ENCODE results near the gene NLE1. TPM values are rescaled to one million over a fixed set of nuclear protein-coding genes. Genes with fewer than 3 reads are reported as not detected.

The NLE1 gene
- polyA plus RNA-seq, 1 of the 3 experiments (the other 2 are of a cell fraction) = 22.1 TPM

DNA sequence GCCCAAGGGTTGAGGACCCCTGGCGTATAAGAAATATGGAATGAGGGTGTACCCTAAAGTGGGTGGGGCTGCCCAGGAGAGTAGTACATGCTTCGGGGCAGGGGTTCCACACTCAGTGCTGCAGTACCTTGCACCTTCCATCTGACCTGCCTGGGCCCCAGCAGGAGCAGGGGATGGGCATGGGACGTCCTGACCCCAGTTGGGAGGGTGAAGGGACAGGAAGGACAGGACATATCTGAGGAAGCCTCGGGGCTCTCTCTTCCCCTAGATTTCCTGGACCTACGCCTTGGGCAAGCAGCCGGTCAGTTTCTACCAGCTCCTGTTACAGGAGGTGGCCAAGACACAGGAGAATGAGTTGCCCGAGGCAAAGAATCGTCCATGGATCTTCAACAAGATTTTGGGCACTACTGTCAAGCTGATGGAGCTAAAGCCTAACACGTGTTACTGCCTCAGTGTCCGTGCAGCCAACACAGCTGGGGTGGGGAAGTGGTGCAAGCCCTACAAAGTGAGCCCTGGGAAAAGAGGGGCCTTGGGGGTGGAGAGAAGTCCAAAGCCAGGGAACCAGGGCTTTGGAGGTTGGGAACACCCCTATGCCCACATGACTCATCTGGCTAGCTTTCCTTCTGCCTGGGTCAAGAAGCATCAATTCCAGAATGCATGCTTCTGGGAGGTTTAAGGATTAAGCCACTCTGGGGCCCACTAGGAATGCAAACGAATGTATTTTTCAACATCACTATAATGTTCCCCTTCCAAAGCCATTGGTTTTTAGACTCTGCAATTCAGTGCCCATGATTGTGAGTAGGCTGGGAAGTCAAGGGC is 12.7 kb downstream of the NLE1 start:
- H3K9ac ChIP-seq = no peak overlapping the region
- no peak overlapping the region for H3K27ac ChIP-seq (ENCODE audit: low read depth in 2 of 2, low read length in 1 of 2)
- no peaks in the 10 kb centered on the region for H3K9me2 ChIP-seq
- no peaks in the 10 kb centered on the region for H4K20me1 ChIP-seq (ENCODE audit: insufficient read depth)
- TF ChIP-seq, protein P1, sequence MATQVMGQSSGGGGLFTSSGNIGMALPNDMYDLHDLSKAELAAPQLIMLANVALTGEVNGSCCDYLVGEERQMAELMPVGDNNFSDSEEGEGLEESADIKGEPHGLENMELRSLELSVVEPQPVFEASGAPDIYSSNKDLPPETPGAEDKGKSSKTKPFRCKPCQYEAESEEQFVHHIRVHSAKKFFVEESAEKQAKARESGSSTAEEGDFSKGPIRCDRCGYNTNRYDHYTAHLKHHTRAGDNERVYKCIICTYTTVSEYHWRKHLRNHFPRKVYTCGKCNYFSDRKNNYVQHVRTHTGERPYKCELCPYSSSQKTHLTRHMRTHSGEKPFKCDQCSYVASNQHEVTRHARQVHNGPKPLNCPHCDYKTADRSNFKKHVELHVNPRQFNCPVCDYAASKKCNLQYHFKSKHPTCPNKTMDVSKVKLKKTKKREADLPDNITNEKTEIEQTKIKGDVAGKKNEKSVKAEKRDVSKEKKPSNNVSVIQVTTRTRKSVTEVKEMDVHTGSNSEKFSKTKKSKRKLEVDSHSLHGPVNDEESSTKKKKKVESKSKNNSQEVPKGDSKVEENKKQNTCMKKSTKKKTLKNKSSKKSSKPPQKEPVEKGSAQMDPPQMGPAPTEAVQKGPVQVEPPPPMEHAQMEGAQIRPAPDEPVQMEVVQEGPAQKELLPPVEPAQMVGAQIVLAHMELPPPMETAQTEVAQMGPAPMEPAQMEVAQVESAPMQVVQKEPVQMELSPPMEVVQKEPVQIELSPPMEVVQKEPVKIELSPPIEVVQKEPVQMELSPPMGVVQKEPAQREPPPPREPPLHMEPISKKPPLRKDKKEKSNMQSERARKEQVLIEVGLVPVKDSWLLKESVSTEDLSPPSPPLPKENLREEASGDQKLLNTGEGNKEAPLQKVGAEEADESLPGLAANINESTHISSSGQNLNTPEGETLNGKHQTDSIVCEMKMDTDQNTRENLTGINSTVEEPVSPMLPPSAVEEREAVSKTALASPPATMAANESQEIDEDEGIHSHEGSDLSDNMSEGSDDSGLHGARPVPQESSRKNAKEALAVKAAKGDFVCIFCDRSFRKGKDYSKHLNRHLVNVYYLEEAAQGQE (IDR thresholded peaks at IDR 0.05; ENCODE audit: low read depth, low read length) = no peak
- TF ChIP-seq, protein P2, sequence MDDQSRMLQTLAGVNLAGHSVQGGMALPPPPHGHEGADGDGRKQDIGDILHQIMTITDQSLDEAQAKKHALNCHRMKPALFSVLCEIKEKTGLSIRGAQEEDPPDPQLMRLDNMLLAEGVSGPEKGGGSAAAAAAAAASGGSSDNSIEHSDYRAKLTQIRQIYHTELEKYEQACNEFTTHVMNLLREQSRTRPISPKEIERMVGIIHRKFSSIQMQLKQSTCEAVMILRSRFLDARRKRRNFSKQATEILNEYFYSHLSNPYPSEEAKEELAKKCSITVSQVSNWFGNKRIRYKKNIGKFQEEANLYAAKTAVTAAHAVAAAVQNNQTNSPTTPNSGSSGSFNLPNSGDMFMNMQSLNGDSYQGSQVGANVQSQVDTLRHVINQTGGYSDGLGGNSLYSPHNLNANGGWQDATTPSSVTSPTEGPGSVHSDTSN (IDR thresholded peaks at IDR 0.05) = no peak
- TF ChIP-seq SMC3 (IDR thresholded peaks at IDR 0.05; ENCODE audit: low read depth, low read length) (no peak), YY1 (IDR thresholded peaks at IDR 0.05; ENCODE audit: low read depth) (no peak), TAF1 (IDR thresholded peaks at IDR 0.05; ENCODE audit: borderline replicate concordance, low read depth, low read length) (no peak), GABPA (IDR thresholded peaks at IDR 0.05; ENCODE audit: low read depth) (no peak), EZH2phosphoT487 (IDR thresholded peaks at IDR 0.05; ENCODE audit: borderline replicate concordance, low read depth) (no peak)
- TF ChIP-seq, protein P3, sequence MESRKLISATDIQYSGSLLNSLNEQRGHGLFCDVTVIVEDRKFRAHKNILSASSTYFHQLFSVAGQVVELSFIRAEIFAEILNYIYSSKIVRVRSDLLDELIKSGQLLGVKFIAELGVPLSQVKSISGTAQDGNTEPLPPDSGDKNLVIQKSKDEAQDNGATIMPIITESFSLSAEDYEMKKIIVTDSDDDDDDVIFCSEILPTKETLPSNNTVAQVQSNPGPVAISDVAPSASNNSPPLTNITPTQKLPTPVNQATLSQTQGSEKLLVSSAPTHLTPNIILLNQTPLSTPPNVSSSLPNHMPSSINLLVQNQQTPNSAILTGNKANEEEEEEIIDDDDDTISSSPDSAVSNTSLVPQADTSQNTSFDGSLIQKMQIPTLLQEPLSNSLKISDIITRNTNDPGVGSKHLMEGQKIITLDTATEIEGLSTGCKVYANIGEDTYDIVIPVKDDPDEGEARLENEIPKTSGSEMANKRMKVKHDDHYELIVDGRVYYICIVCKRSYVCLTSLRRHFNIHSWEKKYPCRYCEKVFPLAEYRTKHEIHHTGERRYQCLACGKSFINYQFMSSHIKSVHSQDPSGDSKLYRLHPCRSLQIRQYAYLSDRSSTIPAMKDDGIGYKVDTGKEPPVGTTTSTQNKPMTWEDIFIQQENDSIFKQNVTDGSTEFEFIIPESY (IDR thresholded peaks at IDR 0.05; ENCODE audit: borderline replicate concordance, low read depth) = no peak
- TF ChIP-seq, protein P4, sequence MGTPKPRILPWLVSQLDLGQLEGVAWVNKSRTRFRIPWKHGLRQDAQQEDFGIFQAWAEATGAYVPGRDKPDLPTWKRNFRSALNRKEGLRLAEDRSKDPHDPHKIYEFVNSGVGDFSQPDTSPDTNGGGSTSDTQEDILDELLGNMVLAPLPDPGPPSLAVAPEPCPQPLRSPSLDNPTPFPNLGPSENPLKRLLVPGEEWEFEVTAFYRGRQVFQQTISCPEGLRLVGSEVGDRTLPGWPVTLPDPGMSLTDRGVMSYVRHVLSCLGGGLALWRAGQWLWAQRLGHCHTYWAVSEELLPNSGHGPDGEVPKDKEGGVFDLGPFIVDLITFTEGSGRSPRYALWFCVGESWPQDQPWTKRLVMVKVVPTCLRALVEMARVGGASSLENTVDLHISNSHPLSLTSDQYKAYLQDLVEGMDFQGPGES (IDR thresholded peaks at IDR 0.05; ENCODE audit: low read depth, low read length) = no peak
- ChIA-PET CTCF (interaction anchor here (1.0 to 5.4 kb wide), 4 partner anchors 10 to 97 kb away, joined by 3 to 24 read pairs (median 7); partner anchors contain the start of genes NLE1 and RAD51D), POLR2A (interaction anchor here (0.9 kb wide), 1 partner anchor 10 kb away, joined by 3 read pairs; no protein-coding TSS in a partner anchor)
- H3K27me3 ChIP-seq (ENCODE audit: insufficient read depth) = no peaks in the 10 kb centered on the region
- H3F3A ChIP-seq (replicated peaks; ENCODE audit: insufficient read depth) = no peaks in the 10 kb centered on the region
- no peak overlapping the region for H2AFZ ChIP-seq (ENCODE audit: low read depth)
- peaks cover 4 to 40% of the 10 kb centered on the region in 2 experiments for H3K36me3 ChIP-seq (replicated peaks in 1 of 2; ENCODE audit: control insufficient read depth in 1 of 2, insufficient read depth in 2 of 2, low read length in 1 of 2)
- H3K9me3 ChIP-seq = no peaks in the 10 kb centered on the region
- no peak overlapping the region for H3K4me3 ChIP-seq (ENCODE audit: low read depth in 2 of 2, low read length in 1 of 2)
- H3K79me2 ChIP-seq (ENCODE audit: insufficient read depth) = no peaks in the 10 kb centered on the region
- no peak for DNase-seq
- no peak overlapping the region for H3K4me2 ChIP-seq
- 80% methylated on average over 10 of the region's 11 CpGs for WGBS (ENCODE audit: low lambda C conversion rate)
- H3K4me1 ChIP-seq (ENCODE audit: control insufficient read depth in 1 of 2, insufficient read depth in 2 of 2, low read depth in 1 of 2, low read length in 1 of 2) = no peaks in the 10 kb centered on the region

Measured in SK-N-SH (cell line).